HPDE6-E6E7 (cell line): ENCODE measurements around the gene GTPBP10.

Experiments used
- DNase-seq: peaks from one replicate; pipeline ENCODE4 v3.0.0; 2011; ENCODE audit warnings: missing footprints; ENCODE audit errors: extremely low spot score

GTPBP10 gene

DNA sequence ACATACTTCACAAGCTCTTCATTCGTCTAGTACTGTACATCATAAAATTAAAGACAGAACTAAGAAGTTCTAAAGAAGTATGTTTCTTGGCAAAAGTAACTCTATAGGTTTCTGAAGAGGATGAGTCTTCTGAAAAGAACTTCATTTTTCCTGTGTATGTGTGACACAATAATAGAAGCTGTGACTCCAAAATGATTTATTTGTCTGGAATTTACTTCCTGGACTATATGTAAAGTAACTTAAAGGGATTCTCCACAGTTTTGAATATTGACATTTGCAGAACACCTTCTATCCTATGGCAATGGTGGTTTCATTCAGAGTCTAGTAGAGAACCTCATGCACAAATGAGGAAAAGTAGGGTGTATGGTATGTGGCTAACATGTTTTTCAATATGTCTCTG, 36.9 kb downstream of the GTPBP10 start:
- DNase-seq: peak; percentile 47

DNA sequence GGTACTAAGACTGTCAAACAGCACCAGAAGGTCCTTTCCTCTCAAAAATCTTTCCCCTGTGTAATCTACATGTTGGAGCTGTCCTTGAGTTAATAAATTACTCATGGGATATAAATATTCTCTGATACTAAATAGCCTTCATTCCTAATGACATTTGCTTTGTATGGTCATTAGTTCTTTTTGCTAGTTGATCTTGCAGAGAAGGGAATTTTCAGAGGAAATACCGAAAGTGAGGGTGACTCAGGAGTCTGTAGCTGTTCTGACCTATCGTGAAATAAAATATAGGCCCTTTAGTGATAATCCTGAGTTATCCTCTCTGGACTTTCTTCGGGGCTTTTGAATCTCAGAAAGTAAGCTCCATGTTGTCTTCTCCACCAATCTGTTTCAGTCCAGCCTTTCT, 37.3 kb downstream of the GTPBP10 start:
- DNase-seq: peak; percentile 23

DNA sequence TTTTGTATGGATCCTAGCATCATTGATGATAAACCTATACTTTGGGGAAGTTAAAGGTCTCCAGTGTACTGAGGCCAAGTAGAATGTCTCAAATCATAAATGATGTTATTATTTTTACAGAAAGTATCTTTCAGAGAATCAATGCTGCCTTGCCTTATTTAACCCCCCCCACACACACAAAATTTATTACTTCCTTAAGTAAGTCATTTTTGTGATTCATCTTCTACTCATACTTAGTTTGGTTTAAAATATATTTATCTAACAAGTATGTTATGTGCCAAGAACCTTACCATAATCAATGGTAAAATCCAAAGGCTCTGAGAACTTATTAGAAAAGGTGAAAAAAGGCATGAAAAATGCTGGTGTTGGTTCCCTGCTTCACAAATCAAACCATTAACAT, 37.9 kb downstream of the GTPBP10 start:
- DNase-seq: no peak

DNA sequence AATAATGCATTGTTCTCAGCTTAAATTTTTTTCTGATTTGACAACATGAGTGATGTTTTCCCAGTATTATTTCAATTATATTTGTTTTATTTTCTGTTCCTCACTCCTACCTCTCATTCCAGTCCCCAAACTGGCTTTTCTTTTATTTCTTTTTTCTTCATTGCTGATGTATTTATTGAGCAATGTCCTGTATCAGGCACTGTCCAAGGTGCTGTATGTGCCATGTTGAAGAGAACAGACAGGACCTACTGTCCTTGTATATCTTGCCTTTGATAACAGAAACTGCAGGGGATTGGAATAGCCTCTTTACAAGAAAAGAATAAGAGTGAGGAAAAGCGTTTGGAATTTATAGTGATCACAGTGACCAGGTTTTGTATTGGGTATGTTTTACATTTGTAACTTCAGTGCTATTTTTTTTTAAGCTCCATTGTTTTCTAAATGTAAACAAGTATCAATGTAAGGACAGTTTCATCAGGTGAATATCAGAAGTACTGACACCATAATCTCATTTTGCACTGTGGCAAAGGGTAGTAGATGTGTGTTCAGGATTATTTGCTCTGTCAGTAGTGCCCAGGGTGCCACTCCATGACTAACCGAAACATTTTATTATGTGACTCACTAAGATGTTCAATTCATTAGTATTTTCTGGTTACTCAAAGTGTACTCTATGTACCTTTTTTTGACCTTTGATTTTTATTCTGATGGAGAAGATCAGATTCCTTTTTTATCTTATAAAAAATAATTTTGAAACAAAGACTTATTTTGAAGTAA, 41.1 kb downstream of the GTPBP10 start:
- DNase-seq: no peak

DNA sequence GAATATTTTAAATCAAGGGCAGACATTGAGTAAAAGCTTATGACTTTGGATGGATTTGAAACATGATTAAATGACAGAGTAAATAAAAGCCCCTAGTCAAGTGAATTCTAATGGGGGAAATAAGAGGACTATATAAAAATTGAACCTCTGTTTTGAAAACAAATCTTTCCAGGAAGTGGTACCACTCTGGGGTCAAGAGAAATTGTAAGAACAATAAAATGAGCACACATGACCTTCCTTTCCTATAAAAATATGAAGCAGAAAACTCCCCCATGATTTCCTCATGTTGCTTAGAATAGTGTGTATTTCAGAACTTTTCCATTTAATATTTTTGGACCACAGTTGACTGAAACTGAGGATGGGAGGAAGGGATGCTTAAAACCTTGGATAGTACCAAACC, 44.4 kb downstream of the GTPBP10 start:
- DNase-seq: no peak

DNA sequence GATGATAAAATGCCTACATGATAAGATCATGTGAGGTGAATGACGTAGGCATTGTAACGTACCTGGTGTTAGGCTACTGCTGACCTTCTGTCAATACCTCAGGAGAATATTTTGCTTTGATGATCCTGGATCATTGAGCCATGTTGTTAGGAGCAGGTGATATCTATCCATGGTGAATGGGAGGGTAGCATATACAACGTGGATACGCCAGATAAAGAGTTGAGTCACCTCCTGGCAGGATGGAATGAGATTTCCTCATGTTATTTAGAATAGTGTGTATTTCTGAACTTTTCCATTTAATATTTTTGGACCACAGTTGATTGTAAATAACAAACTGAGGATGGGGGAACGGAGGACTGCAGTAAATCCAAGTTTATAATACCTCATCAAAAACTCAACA, 45.0 kb downstream of the GTPBP10 start:
- DNase-seq: no peak

DNA sequence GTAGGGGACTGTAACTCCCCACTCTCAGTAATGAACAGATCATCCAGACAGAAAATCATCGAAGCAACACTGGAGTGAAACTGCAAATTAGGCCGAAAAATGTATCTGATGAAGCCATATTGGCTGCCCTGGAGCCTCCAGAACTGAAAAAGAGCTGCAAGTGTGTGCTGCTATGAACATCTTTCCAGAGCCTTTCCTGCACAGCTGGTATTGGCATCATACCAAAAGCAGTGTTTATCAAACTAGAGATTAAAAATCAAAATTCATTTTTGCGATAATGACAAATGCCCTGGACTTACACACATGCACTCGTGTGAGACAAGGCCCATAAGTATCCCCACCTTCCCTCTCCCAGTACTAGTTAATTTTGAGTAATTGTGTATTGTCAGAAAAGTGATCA, 49.9 kb downstream of the GTPBP10 start:
- DNase-seq: no peak

DNA sequence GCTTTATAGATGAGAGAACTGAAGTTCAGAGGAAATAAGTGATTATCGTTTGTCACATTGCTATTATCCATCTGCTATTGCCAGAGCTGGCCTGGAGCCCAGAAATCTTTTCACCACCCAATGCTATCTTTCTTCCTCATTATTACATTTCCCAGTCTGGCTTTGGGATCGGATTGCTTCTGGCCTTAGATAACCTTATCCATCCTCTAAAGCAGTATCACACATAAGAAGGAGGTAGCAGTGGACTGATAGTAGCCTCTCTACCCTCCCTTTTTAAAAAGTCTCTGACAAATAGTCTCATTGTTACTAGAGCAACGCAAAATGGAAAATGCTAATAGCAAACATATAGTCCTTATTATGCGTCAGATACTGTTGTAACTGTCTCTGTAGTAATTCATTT, 55.5 kb downstream of the GTPBP10 start:
- no peak for DNase-seq

DNA sequence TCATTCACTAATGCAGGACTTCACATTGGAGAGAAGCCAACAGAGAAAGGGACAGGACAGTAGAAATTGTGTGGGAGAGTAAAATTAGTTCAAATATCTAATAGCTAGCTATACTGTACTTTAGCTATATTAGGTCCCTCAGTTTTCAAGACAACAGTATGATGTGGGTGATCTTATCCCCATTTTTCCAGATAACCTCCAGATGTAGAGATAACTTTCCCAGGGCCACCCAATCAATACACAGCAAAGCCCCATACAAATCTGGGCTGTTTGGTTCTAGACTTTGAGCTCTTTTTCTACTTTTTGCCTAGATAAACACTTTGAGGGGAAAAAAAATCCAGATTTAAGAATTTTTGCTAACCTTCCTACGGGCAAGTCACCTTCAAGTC, 56.3 kb downstream of the GTPBP10 start:
- no peak for DNase-seq

DNA sequence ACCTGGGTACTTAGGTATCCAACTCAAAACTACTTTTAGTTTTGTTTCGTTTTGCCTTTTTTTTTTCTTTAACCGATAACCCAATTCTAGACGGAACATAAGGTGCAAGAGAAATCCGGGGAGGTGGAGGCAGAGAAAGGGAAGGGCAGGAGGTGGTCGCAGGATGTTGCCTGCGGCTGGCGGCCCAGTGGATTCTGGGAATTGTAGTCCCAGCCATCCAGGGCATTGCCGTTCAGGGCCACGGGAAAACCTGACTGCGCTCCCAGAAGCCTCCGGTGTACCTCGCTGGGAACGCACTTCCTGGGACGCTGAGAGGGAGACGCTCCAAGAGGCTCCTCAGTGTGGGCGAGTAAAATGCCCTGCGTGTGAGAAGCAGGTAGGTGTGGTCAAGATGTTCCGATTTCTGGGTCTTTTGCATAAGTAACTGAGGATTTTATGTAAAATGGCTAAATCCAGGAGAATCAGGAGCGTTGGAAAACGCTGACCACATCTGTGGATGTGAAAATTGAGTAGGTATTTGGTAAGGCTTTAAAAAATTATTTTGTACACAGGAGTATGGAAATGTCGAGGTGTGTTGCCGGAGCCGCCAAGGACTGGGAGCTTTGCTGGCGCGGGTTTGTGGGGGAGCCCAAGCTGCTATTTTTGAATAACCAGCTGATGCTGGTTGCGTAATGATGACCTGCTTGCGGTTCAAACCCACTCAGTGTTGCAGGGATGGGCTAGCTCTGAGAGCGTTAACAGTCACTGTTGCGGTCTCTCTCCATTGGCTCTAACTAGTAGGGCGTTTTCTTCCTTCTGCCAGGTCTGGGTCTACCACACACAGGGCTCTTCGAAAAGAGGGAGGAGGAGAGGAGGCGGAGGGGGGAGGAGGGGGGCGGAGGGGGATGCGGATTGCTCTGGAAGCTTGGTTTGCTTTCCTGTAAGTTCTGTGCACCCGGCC, 56.9 kb downstream of the GTPBP10 start, which contains the start of gene CLDN12:
Gene CLDN12 (plus strand): TSS at position 288 of the 940 bp plus-strand sequence. CDS start 9,216 bp downstream, outside the sequence.
- DNase-seq: peak; percentile 83

DNA sequence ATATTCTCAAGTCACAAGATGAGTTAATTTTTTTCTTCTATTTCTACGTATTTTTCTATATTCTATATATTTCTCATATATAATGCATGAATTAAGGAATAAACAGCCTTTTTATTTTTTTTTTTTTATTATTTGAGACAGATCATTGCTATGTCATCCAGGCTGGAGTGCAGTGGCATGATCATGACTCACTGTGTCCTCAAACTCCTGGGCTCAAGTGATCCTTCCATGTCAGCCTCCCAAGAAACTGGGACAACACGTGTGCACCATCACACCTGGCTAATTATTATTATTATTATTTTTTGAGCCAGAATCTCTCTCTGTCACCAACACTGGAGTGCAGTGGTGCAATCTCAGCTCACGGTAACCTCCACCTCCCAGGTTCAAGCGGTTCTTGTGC, 58.3 kb downstream of the GTPBP10 start:
- DNase-seq: no peak

DNA sequence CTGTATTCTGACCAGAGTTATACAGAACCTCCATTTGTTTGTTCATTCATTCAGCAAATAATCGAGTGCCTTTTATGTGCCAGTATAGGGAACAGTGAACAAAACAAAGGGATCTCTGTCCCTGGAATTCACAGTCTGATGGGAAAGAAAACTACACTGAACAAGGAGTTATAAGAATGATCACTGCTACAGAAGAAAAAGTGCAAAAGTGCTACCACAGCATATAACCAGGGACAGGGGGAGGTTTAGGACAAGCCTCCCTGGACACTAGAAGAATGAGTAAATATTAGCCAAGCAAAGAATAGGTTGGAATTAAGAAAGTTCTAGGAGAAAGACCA, 60.9 kb downstream of the GTPBP10 start:
- DNase-seq: no peak

DNA sequence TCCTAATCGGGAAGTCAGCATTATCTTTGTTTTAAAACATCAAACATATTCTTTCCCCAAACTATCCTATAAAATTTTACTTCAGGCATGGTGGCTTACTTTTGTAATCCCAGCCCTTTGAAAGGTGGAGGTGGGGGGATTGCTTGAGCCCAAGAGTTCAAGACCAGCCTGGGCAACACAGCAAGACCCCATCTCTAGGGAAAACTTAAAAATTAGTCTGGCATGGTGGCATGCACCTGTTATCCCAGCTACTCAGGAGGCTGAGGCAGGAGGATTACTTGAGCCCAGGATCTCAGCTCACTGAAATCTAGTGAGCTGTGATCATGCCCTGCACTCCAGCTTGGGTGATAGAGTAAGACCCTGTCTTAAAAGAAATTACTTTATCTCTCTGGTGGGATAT, 61.6 kb downstream of the GTPBP10 start:
- no peak for DNase-seq

DNA sequence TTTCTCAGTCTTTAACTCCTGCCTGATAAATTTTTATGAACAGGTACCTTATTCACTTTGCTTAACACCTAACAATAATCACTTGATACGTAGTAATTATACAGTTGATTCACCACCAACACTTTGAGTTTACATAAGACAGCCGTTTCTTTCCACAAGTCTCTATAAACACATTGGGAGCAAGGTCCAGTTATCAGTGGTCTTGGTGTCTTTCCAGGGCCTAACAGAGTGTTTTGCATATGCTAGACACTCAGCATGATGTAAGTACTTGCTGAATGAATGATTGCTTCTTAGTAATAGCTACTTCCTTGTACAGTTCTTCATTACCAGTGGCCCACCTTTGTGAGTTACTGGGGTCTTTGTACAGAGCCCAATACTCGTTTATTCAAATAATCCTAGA, 63.2 kb downstream of the GTPBP10 start:
- no peak for DNase-seq

DNA sequence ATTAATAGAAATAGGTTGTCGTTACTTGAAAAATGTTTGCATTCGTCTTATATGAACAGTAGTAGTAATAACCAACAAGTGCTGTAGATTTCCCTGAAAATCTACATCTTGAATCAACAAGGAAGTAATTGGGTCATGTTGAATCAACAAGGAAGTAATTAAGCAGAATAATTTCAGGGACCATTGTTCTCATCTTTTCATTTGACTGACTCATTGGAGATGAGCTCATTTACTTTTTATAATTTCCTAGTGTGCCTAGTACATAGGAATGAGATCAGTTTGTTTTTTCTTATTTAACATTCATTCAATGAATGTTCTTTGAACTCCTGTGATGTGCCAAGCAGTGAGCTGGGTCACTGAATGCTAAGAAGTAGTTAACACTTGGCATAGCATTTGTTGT, 65.0 kb downstream of the GTPBP10 start:
- peak; percentile 50 for DNase-seq

DNA sequence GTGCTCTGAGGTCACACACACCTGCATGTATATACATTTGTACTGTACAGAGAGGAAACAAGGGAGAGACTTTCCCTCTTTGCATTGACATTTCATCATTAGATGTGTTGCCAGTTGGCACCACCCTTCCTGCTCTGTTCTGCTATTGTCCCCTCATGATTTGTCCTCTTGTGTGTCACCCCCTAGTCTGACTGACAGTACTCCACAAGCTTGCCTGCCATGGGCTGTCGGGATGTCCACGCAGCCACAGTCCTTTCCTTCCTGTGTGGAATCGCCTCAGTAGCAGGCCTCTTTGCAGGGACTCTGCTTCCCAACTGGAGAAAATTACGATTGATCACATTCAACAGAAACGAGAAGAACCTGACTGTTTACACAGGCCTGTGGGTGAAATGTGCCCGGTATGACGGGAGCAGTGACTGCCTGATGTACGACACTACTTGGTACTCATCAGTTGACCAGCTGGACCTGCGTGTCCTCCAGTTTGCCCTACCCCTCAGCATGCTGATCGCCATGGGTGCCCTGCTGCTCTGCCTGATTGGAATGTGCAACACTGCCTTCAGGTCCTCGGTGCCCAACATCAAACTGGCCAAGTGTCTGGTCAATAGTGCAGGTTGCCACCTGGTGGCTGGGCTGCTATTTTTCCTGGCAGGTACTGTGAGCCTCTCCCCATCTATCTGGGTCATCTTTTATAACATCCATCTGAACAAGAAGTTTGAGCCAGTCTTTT, 66.1 kb downstream of the GTPBP10 start:
- DNase-seq: no peak

DNA sequence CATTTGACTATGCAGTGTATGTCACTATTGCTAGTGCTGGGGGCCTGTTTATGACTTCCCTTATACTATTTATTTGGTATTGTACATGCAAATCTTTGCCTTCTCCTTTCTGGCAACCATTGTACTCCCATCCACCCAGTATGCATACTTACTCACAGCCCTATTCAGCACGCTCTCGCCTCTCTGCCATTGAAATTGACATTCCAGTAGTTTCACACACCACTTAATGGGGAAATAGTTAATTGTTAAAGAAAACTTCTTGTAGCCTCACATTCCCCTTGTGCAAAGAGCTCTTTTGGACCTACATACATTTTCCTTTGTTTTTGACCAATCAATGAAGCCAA, 66.6 kb downstream of the GTPBP10 start:
- no peak for DNase-seq

DNA sequence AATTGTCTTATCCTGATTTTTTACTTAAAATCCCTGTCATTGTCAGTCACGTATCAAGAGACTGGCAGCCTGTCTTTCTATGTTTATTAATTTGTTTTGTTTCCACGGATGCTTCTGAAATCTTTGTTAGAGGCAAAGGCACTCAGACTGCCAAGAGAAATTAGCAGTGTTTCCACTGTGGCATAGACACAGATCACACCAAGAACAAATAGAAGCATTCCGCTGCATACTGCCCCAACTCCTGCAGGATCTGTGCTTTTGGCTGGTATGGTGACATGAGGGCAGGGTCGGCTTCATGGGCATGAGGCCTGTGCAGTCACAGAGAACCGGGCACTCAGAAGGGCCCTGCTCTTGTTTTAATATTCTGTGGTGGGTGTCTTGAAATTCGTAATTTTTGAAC, 75.1 kb downstream of the GTPBP10 start:
- no peak for DNase-seq

DNA sequence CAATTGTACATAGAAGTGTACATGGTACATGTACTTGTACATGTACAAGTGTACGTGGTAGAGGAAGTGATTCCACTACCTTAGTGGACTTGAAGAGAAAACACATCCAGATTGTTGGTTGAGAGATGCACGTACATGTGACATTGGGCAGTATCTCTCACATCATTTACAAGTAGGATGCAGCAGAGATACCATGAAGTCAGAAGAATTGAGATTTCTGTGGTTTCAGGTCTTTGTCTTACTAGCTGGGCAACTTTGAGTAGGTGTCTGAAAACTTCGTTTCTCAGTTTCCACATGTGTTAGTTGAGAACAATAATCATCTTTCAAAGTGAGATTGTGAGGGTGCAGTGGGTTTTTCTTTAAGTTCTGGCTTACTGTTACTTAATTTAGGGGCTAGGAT, 78.2 kb downstream of the GTPBP10 start:
- no peak for DNase-seq

DNA sequence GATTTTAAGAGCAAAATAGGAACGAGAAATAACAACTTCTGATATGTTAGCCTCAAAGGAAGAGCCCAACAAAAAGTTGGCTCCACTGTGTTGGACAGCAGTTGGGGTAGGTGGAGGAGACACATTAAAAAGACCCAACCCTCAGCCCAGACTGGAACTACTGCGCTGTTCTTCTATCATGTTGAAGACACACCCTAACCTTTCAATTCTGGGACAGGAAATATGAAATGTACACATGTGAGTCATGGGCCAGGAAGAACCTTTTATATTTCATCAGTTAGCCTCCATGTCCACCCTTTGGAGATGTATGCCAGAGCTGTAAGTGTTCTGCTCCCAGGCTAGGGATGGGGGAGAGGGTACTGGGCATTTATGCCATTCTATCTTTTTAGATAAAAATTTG, 78.9 kb downstream of the GTPBP10 start:
- peak; percentile 48 for DNase-seq

DNA sequence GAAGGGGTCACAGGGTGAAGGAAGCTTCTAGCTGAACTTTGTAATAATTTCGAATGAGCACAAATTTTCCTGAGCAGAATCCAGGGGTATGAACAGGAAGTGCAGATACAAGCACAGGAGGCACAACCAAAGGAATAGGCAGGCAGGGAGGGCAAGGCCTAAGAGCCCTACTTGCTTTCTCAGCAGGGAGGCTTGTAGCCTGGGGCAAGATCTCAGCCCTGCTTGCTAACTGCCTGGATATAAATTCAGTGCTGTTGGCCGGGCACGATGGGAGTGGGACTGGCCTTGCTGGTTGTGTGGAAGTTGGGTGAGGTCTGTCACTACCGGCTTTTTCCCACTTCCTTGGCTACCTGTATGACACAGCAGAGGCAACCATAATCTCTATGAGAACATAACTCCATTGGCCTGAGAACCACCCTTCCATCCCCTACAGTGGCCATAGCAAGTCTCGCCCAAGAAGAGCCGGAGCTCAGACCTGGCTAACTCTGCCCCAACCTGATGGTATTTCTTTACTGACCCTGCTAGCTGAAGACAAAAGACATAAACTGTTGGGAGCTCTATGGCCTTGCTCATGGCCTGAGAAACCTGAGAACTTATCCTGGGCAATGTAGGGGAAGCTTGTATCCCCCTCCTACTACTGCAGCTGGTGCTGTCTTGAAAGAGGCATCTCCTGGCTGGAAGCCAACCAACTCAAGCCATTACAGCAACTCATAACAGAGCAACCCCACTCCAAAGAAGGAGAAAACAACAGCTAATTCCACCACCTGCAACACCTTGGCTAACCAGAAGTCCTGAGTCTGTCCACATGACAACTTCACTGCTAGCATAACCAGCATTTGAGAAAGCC, 84.3 kb downstream of the GTPBP10 start:
- DNase-seq: no peak

DNA sequence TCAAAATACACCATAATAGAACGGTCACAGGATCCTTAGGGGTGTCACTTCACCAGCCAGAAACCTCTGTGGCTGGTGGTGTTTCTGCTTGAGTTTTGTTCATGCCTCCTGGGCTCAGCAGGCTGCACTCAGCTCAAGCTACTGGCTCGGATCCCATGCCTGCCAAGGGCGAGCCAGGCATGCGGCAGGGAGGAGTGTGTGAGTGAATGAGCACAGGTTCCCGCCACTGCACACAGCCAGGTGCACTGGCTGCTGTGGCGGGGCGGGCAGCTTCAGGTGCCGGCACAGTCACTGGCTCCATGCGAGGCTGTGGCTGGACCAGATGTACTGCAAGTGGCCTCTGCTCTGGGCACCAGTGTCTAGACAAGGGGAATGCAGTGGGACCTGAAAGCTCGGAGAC, 86.2 kb downstream of the GTPBP10 start:
- no peak for DNase-seq
